Right atrium auricular region (tissue), 2 donors: ENCODE measurements around the gene PPP2R5C. TPM values are rescaled to one million over a fixed set of nuclear protein-coding genes. Genes with fewer than 3 reads are reported as not detected.
A peak's percentile ranks its signal among the peaks of the same experiment; 100 is the strongest.

Experiments
- DNase-seq: peaks from one replicate; pipeline ENCODE4 v3.0.0-alpha.2; 2019; ENCODE audit warnings: low spot score
- H3K27ac ChIP-seq, 2 donors: fragments of 200-600 bp; sonication (generic); 1 replicate in 1 of 2; 2 replicates in 1 of 2; pipeline ENCODE4 v1.5.1; 2016 to 2019
- H3K27me3 ChIP-seq, 2 donors: fragments of 200-600 bp; sonication (generic); one replicate each; pipeline versions ENCODE4 v1.5.1 to v1.6.0; 2017 to 2019
- H3K36me3 ChIP-seq: fragments of 200-600 bp; sonication (generic); one replicate; pipeline ENCODE4 v1.5.1; 2016
- H3K4me1 ChIP-seq, 2 donors: fragments of 200-600 bp; sonication (generic); one replicate each; pipeline versions ENCODE4 v1.5.1 to v1.6.0; 2017 to 2019
- H3K4me3 ChIP-seq, 2 donors: fragments of 200-600 bp; sonication (generic); 1 replicate in 1 of 2; 2 replicates in 1 of 2; pipeline ENCODE4 v1.5.1; 2017 to 2019; ENCODE audit warnings: mild to moderate bottlenecking in 1 of 2, moderate library complexity in 1 of 2
- H3K9me3 ChIP-seq, 2 donors: fragments of 200-600 bp; sonication (generic); one replicate each; pipeline ENCODE4 v1.5.1; 2019
- CTCF ChIP-seq, 2 donors: fragments of 200-600 bp; sonication (generic); IDR thresholded peaks; one replicate each; pipeline ENCODE4 v1.5.1; 2019; ENCODE audit warnings: antibody characterized with exemption in 2 of 2
- total RNA-seq, 2 donors: library from RNA; depleted of rRNA; stranded (reverse); fragments of >200 nt; gene quantifications; one replicate each; pipeline ENCODE4 v1.1.0, GENCODE V29; 2016

Gene PPP2R5C
- total RNA-seq, 2 donors from 2014 or later: 82.2 to 82.9 TPM

DNA sequence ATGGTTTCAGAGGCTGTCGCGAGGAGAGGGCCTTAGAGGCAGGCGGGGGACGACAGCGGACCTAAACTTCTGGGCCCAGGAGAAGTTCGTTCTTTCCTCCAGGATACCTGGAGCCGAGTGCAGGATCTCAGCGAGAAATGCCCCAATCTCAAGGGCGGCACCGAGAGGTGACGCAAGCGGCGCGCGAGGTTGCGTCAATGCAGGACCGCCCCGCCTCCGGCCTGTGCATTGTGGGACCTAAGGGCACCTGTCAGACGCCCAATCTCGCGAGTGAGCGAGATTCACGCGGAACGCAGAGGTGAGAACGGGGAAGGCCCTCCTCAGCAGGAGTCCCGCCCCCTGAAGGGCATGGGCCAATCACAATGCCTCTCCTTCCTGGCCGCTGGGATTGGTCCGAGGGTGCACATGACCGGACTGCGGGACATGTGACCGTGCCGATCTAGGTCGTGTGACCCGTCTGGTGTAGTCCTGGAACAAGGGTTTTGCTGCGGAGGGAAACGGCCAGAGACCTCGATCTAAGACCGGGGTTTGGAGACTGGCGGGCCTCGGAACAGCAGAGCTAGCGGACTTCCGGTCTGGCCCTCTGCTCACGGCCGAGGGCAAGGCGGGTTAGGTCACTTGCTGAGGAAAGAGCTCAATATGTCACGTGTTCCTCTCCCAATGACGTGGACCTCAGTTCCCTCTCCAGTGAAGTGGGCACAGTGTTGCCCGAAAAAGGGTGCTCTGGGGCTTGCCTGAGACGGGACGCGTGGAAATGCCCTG is 186.6 kb downstream of the PPP2R5C start:
- H3K27ac ChIP-seq: peak overlapping the region; percentile 94 to 98
- no peaks in the 10 kb centered on the region for H3K36me3 ChIP-seq
- peak; percentile 100 for DNase-seq
- no peaks in the 10 kb centered on the region for H3K27me3 ChIP-seq
- H3K9me3 ChIP-seq: no peaks in the 10 kb centered on the region
- peak overlapping the region; percentile 72 to 75 for H3K4me3 ChIP-seq
- peaks cover 0 to 22% of the 10 kb centered on the region in 2 donors for H3K4me1 ChIP-seq
- TF ChIP-seq CTCF (IDR thresholded peaks at IDR 0.05): no peak

DNA sequence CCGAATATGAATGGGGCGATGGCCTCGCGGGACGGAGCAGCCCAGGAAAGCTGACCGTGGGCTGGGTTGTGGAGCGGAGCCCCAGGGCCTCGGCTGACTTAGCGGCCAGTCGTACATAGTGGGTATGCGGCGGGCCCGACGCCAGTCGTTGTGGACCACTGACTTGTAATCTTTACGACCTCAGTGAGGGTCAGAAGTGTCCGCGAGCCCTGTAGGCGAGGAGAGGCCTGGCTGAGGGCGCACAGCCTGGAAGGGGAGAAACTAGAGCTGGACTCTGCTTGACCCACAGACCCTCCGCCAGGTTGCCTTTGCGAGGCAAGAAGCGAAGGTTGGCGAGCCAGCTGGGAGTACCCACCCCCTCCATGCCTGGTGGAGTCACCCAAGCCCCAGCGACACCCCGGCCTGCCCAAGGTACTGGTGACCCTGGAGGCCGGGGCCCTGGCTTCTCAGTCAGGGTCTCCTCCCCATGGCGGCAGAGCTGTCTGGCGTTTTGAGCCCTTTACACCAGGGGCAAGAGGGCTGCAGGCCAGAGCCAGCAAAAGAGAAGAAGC is 187.2 kb downstream of the PPP2R5C start:
- H3K36me3 ChIP-seq: no peaks in the 10 kb centered on the region
- H3K27me3 ChIP-seq: no peaks in the 10 kb centered on the region
- H3K27ac ChIP-seq: peak overlapping the region; percentile 94 to 98
- H3K4me3 ChIP-seq: peak overlapping the region; percentile 72 to 75
- no peak for DNase-seq
- TF ChIP-seq CTCF (IDR thresholded peaks at IDR 0.05): no peak
- peaks cover 0 to 22% of the 10 kb centered on the region in 2 donors for H3K4me1 ChIP-seq
- no peaks in the 10 kb centered on the region for H3K9me3 ChIP-seq

- no peaks in the 10 kb centered on the region for H3K36me3 ChIP-seq
- H3K4me1 ChIP-seq: peaks cover 0 to 22% of the 10 kb centered on the region in 2 donors
- H3K9me3 ChIP-seq: no peaks in the 10 kb centered on the region
- no peak overlapping the region for H3K4me3 ChIP-seq
- no peaks in the 10 kb centered on the region for H3K27me3 ChIP-seq
- DNase-seq: no peak
- no peak overlapping the region for H3K27ac ChIP-seq
- TF ChIP-seq CTCF (IDR thresholded peaks at IDR 0.05): no peak
Measured at GRCh38 chr14:101950100-101950499, 188.6 kb downstream of the PPP2R5C start.

- Histone ChIP-seq H3K9me3 (no peaks in the 10 kb centered on the region), H3K4me1 (peaks cover 0 to 22% of the 10 kb centered on the region in 2 donors), H3K36me3 (no peaks in the 10 kb centered on the region), H3K4me3 (no peak overlapping the region), H3K27ac (peak overlapping the region in 1 of 2 donors; percentile 11), H3K27me3 (no peaks in the 10 kb centered on the region)
- DNase-seq: no peak
- TF ChIP-seq CTCF (IDR thresholded peaks at IDR 0.05): no peak
Measured at GRCh38 chr14:101950516-101951215, 189.2 kb downstream of the PPP2R5C start.

DNA sequence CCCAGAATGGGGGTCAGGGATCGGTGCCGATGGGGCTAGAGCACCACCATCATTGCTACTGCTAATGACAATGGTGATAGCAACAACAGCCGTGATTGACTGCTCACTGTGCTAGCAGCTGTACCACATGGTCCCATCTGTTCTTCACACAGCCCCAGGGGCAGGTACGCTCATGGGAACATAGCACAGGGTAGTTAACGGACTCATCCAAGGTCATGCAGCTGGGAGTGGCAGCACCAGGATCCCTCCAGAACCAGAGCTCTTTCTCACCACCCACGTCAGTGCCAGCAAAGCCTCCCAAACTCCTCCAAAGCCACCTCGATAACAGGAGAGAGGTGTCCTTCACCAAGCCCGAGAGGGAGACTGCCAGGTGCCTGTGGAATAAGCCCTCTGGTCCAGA is 191.6 kb downstream of the PPP2R5C start:
- TF ChIP-seq CTCF (IDR thresholded peaks at IDR 0.05): no peak
- Histone ChIP-seq H3K4me3 (no peak overlapping the region), H3K9me3 (no peaks in the 10 kb centered on the region), H3K27ac (no peak overlapping the region), H3K36me3 (no peaks in the 10 kb centered on the region), H3K4me1 (peaks cover 0 to 16% of the 10 kb centered on the region in 2 donors), H3K27me3 (no peaks in the 10 kb centered on the region)
- DNase-seq: no peak
